NCI-H2107 treated with DMSO at 0.1 percent for 48 hours (cell line): ENCODE data around the gene ARHGAP4.

Source experiments
- DNase-seq: peaks from one replicate; lab custom pipeline; 2025; ENCODE audit not compliant: unreplicated experiment; lab: John Stamatoyannopoulos, UW

Gene ARHGAP4

DNA sequence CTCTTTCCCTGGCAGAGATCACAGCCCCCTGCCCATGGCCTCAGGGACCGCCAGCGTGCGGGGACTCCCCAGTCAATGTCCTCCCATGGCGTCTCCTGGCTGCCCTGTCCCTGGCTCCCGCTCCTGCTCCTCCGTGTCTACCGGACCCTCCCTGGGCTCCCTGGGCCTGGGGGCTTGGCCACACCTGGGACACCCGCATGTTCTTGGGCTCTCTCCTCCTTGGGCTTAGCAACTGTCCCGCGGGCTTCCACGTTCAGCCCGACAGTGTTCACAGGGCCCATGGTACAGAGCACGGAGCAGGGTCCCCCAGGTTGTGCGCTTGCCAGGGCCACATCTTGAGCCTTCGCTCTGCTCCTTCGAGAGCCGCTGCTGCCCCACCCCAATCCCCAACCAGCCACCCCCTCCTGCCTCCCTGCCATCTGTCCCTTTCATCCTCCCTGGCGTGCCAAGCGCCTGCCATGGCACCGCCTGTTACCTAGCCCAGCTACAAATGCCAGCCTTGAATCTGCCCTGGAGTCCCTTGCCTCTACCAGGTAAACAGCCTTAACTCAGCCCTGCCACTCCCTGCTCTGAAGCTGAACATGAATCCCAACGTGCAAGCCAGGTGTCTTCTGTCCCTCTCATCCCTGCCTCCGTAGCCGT is 17.7 kb downstream of the ARHGAP4 start:
- DNase-seq = no peak

DNA sequence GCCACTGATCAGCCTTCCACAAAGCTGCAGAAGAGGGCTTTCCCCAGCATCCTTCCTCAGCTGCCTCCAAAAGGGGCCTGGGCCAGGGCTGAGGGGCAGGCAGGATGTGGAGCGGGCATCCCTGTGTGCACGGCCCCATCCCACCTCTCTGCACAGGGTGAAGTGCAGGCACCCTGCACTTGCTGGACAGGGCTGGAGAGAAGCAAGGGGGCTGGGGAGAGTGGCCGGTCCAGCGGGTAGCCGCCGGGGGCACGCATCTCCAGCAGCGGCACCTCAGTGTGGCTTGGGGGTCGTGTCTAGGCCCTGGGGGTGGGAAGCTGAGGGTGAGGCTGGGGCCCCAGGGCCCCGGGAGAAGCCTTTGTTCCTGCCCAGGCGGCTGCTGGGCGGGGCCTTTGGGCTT is 18.6 kb downstream of the ARHGAP4 start:
- DNase-seq = no peak

DNA sequence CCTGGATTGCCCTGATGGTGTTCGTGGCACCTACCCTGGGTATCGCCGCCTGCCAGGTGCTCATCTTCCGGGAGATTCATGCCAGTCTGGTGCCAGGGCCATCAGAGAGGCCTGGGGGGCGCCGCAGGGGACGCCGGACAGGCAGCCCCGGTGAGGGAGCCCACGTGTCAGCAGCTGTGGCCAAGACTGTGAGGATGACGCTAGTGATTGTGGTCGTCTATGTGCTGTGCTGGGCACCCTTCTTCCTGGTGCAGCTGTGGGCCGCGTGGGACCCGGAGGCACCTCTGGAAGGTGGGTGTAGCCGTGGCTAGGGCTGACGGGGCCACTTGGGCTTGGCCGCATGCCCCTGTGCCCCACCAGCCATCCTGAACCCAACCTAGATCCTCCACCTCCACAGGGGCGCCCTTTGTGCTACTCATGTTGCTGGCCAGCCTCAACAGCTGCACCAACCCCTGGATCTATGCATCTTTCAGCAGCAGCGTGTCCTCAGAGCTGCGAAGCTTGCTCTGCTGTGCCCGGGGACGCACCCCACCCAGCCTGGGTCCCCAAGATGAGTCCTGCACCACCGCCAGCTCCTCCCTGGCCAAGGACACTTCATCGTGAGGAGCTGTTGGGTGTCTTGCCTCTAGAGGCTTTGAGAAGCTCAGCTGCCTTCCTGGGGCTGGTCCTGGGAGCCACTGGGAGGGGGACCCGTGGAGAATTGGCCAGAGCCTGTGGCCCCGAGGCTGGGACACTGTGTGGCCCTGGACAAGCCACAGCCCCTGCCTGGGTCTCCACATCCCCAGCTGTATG is 19.7 kb downstream of the ARHGAP4 start:
- DNase-seq = no peak

- no peak for DNase-seq
Observed at GRCh38 chrX:153905481-153906095, 20.5 kb downstream of the ARHGAP4 start.

DNA sequence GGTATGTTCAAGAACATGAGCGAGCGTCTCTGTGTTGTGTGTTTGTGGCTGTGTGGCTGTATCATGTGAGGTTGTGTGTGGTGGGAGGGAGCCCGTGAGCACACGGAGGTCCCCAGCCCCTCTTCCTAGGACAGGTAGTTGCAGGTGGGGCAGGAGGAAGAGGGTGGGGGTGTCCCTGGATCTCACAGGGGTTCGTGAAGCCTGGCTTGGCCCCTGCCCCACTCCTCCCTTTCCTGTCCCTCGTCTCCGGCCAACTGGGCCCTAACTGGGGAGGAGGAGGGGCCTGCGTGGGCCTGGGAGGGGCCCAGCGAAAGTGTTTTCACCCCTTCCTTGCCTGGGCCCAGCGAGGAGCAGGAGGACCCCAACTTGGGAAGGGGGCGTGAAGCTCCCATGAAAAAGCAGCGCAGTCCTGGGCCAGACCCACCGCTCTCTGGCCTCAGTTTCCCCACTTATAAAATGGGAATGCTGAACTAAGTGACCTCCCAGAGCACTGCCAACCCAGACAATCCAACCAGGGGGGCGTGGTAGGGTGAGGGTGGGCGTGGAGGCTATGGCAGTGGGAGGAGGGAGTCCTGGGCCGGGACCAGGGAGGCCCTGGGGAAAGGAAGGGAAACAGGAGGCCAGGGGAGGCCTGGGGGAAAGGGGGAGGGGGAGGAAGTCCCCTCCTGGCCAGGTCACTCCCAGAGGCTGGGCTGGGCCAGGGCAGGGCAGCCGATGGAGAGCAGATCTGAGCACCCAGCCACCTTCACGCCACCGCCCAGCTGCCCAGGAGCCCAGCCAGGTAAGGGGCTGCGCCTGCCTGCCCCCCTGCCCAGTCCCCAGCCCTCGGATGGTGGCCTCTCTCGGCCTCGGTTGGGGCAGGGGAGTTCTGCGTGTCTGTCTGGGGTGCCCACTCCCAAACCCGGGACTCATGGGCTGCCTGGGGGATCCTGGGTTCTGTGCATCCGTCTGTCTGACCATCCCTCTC is 21.8 kb downstream of the ARHGAP4 start, which contains the start of gene AVPR2:
Gene AVPR2 (plus strand): TSS at position 683 of the 967 bp plus-strand sequence. CDS start 473 bp downstream, outside the sequence.
- no peak for DNase-seq

DNA sequence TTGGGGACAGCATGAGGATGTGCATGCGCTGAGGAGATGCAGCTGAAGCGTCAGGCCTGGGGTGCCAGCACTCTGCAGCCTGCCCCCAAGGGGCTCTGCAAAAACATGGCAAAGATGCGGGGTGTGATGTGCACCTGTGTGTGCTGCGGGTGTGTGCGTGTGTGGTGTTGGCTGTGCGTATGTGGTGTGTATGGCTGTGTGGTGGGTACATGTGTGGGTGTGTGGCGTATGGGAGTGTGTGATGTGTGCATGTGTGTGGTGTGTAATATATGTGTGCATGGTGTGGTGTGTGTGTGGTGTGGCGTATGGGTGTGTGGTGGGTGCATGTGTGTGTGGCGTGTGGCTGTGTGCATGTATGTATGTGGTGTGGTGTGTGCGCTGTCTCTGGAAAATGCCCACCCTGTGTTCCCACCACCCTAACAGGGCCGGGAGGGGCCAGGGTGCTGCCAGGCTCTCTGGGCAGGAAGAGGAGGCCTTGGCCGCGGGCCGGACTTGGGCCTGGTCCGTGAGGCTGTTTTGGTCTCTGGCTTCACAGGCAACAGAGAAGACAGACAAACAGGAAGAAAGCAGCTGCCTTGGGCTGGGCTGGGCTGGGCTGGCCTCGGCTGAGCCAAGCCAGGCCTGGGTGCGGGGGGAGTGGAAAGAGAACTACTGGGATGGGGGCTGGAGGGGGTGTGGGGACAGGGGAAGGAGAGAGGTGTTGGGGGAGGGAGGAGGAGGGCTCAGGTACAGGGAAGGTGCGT is 22.7 kb downstream of the ARHGAP4 start:
- no peak for DNase-seq

GRCh38 chrX:153902385-153902784 is 23.7 kb downstream of the ARHGAP4 start:
- no peak for DNase-seq

DNA sequence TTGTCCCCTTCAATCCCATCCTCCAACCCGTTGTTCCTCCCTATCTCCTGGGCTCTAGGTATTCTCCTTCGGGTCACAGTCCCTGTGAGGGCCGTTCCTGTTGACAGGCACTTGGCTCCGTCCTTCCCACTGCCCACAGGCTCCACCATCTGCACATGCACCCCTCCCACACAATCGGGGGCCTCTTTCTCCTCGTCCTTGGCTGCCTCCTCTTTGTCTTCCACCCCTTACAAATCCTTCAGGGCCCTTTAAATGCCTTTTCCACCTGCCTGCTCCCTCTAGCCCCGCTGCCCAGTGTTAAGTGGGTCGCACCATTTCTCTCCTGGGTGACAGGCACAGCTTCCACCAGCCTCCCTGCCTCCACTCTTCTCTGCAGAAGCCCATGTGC is 24.3 kb downstream of the ARHGAP4 start:
- no peak for DNase-seq

- DNase-seq = peak; percentile 63
Observed at GRCh38 chrX:153900831-153901752, 25.0 kb downstream of the ARHGAP4 start.

DNA sequence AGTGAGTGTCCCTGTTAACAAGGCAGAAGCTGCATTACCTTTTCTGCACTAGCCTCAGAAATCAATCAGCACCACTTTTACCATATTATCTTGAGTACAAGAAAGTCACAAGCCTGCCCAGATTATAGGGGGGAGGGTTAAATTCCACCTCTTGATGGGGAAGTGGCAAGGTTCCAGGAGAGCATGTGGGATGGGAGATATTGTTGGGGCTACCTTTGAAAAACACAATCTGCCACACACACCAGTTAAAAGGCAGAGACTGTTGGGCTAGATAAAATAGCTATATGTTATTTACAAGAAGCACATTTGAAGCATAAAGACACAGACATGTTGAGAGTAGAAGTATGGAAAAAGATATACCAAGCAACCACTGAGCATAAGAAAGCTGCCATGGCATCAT is 28.2 kb downstream of the ARHGAP4 start:
- DNase-seq = no peak

DNA sequence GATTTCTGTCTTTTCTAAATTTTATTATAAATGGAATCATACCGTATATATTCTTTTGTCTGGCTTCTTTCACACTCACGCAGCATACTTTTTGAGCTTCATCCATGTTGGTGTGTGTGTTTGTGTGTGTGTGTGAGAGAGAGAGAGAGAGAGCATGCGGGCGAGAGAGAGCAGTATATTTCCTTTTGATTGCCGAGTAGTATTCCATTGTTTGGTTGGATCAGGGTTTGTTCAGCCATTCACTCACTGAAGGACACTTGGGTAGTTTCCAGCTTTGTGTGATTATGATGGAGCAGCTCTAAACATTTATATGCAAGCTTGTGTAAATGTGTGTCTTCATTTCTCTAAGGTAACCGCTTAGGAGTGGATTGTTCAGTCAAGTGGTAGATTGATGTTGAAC is 36.9 kb downstream of the ARHGAP4 start:
- DNase-seq = no peak

GRCh38 chrX:153888344-153888743 is 37.7 kb downstream of the ARHGAP4 start:
- DNase-seq = no peak

- DNase-seq = no peak
Observed at GRCh38 chrX:153887385-153887784, 38.7 kb downstream of the ARHGAP4 start.

GRCh38 chrX:153886915-153887314 is 39.1 kb downstream of the ARHGAP4 start:
- DNase-seq = no peak

DNA sequence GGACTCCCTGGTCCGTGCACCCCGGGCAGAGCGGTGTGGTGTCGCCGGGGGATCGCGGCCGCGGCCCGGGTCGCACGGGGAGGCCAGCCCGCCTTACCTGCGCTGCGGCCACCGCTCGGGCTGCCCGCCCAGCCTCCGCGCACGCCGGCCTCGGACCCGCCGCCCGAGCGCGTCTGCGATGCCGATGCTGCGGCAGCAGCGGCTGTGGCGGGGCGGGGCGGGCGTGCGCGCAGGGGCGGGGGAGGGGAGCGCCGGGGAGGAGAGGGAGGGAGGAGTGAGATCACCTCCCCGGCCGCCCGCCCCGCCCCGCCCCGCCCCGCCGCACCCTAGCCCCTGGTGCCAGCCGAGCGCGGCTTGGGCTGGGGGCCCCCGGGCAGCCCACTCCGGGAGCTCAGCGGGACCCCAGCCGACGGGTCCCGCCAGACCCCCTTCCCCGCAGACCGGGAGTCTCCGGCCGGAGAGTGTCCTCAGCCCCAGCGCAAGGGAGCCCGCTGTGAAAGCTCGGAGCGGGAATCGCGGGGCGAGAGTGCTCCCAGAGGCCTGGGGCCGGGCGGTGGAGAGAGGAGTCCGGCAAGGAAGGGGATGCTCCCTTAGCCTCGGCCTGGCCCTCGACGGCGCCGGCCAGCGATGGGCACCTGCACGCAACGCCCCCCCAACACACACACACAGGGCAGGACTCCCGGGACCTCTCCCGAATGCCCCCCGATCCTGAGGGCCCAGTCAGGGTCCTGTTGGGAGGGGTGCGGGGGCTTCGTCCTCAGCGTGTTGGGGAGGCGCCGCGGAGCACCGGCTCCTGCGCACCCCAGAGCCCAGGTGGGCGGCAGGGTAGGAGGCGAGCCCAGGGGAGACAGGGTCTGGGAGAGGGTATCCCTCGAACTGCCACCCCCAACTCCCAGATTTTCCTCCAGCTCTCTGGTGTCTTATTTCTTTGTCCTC is 39.8 kb downstream of the ARHGAP4 start, which contains the start of gene L1CAM:
Gene L1CAM (minus strand): TSS at position 206 of the 936 bp plus-strand sequence. CDS start 10,337 bp downstream, outside the sequence.
- no peak for DNase-seq

- no peak for DNase-seq
Observed at GRCh38 chrX:153885208-153885787, 40.8 kb downstream of the ARHGAP4 start.

DNA sequence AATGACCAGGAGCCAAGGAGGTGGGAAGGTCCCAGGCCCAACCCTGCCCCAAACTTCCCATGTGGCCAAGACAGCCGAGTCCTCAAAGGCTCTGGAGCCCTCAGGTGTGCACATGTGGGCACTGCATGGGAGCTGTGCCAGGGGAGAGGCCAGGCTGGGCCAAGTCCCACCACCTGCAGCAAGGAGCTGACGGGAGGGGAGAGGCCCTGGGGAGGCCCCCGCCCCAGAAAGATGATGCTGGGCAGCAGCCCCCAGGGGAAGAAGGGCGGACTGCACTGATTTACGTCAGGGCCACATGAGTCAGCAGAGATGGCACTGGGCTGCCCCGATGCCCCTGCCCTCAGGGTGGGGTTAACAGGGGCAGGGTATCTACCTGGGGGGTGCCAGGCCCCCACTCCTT is 41.5 kb downstream of the ARHGAP4 start:
- no peak for DNase-seq

GRCh38 chrX:153884136-153884535 is 41.9 kb downstream of the ARHGAP4 start:
- DNase-seq = peak; percentile 45
